ENCODE results near the gene NT5DC4. TPM values are rescaled to one million over a fixed set of nuclear protein-coding genes. Genes with fewer than 3 reads are reported as not detected.

The NT5DC4 gene
- polyA plus RNA-seq, 1 of the 3 experiments (the other 2 are of a cell fraction), result not detected

- TF ChIP-seq ZBTB33 (IDR thresholded peaks at IDR 0.05; ENCODE audit: borderline replicate concordance, low read depth) (no peak), FOSL2 (IDR thresholded peaks at IDR 0.05; ENCODE audit: borderline replicate concordance, low read depth) (no peak), RCOR1 (IDR thresholded peaks at IDR 0.05; ENCODE audit: low read length) (no peak)
These were observed 13.1 kb downstream of the NT5DC4 start (continued) for GRCh38 chr2:112733871-112734270.

- POLR2A ChIA-PET, result no interaction called here
- CTCF ChIA-PET, result interaction anchor here (0.8 to 5.4 kb wide), 7 partner anchors 11 to 691 kb away, joined by 3 to 47 read pairs (median 6); no protein-coding TSS in a partner anchor
These were observed 16.9 kb downstream of the NT5DC4 start for GRCh38 chr2:112737542-112738232.

More at GRCh38 chr2:112737542-112738232, 16.9 kb downstream of the NT5DC4 start:
- Histone ChIP-seq H3K27ac (ENCODE audit: low read depth in 2 of 2, low read length in 1 of 2) (no peak overlapping the region), H3K9ac (no peak overlapping the region), H3K4me2 (no peak overlapping the region), H3K4me3 (ENCODE audit: low read depth in 2 of 2, low read length in 1 of 2) (no peak overlapping the region), H3K79me2 (ENCODE audit: insufficient read depth) (no peaks in the 10 kb centered on the region), H2AFZ (ENCODE audit: low read depth) (no peak overlapping the region), H3F3A (replicated peaks; ENCODE audit: insufficient read depth) (peaks cover 20% of the 10 kb centered on the region), H3K36me3 (replicated peaks in 1 of 2; ENCODE audit: control insufficient read depth in 1 of 2, insufficient read depth in 2 of 2, low read length in 1 of 2) (peaks cover 27 to 28% of the 10 kb centered on the region in 2 experiments), H4K20me1 (ENCODE audit: insufficient read depth) (no peaks in the 10 kb centered on the region), H3K9me3 (no peaks in the 10 kb centered on the region), H3K9me2 (no peaks in the 10 kb centered on the region), H3K27me3 (ENCODE audit: insufficient read depth) (no peaks in the 10 kb centered on the region), H3K4me1 (ENCODE audit: control insufficient read depth in 1 of 2, insufficient read depth in 2 of 2, low read depth in 1 of 2, low read length in 1 of 2) (no peaks in the 10 kb centered on the region; a peak in 1 of 4 replicates)
- no peak for DNase-seq
- WGBS (ENCODE audit: low lambda C conversion rate), result 88% methylated on average over 1 of the region's 1 CpG
- TF ChIP-seq RAD21 (IDR thresholded peaks at IDR 0.05; ENCODE audit: low read length) (no peak), NRF1 (IDR thresholded peaks at IDR 0.05; ENCODE audit: low read depth, low read length) (no peak), TEAD4 (IDR thresholded peaks at IDR 0.05; ENCODE audit: borderline replicate concordance, insufficient read depth) (no peak), FOXM1 (IDR thresholded peaks at IDR 0.05; ENCODE audit: low read depth) (no peak), FOXJ3 (CRISPR knock-in tag; IDR thresholded peaks at IDR 0.05) (no peak), TCF12 (IDR thresholded peaks at IDR 0.05) (no peak), TAF1 (IDR thresholded peaks at IDR 0.05; ENCODE audit: borderline replicate concordance, low read depth, low read length) (no peak), RXRA (IDR thresholded peaks at IDR 0.05; ENCODE audit: borderline replicate concordance, low read depth) (no peak), NFIC (IDR thresholded peaks at IDR 0.05; ENCODE audit: borderline replicate concordance) (no peak), RCOR1 (IDR thresholded peaks at IDR 0.05; ENCODE audit: low read length) (no peak), PBX3 (IDR thresholded peaks at IDR 0.05) (no peak), CTCF (IDR thresholded peaks at IDR 0.05) (no peak), JUND (IDR thresholded peaks at IDR 0.05) (no peak), YY1 (IDR thresholded peaks at IDR 0.05; ENCODE audit: low read depth) (no peak)
